Measurements from ENCODE around the gene ADGRB2. TPM values are rescaled to one million over a fixed set of nuclear protein-coding genes. Genes with fewer than 3 reads are reported as not detected.

ADGRB2 gene
- polyA plus RNA-seq, 1 experiment, result 9.2 TPM

- ChIA-PET POLR2A (no interaction called here), CTCF (interaction anchor here (2.7 kb wide), 1 partner anchor 15 kb away, joined by 11 read pairs; no protein-coding TSS in a partner anchor)
- Histone ChIP-seq H3K27me3 (ENCODE audit: control insufficient read depth, insufficient read depth, low read length) (no peaks in the 10 kb centered on the region), H3K36me3 (ENCODE audit: control insufficient read depth, insufficient read depth, low read length) (peaks cover 2% of the 10 kb centered on the region; the same call in 1 of the 2 replicates), H3K4me3 (ENCODE audit: low read depth, low read length) (no peak overlapping the region)
- no peak for TF ChIP-seq CTCF (IDR thresholded peaks at IDR 0.05; ENCODE audit: insufficient read depth, low read depth, low read length)
- no peak for DNase-seq (ENCODE audit: low read depth)
Observed at GRCh38 chr1:31730336-31731048, 33.6 kb downstream of the ADGRB2 start.

- ChIA-PET CTCF (interaction anchor here (2.4 kb wide), 1 partner anchor 12 kb away, joined by 14 read pairs; no protein-coding TSS in a partner anchor), POLR2A (no interaction called here)
- Histone ChIP-seq H3K27me3 (ENCODE audit: control insufficient read depth, insufficient read depth, low read length) (no peaks in the 10 kb centered on the region), H3K36me3 (ENCODE audit: control insufficient read depth, insufficient read depth, low read length) (peaks cover 4% of the 10 kb centered on the region), H3K4me3 (ENCODE audit: low read depth, low read length) (no peak overlapping the region)
- no peak for TF ChIP-seq CTCF (IDR thresholded peaks at IDR 0.05; ENCODE audit: insufficient read depth, low read depth, low read length)
- no peak for DNase-seq (ENCODE audit: low read depth)
Observed at GRCh38 chr1:31727849-31728248, 36.3 kb downstream of the ADGRB2 start.

GRCh38 chr1:31727195-31727594 is 36.9 kb downstream of the ADGRB2 start:
- DNase-seq (ENCODE audit: low read depth), result no peak
- TF ChIP-seq CTCF (IDR thresholded peaks at IDR 0.05; ENCODE audit: insufficient read depth, low read depth, low read length), result no peak
- Histone ChIP-seq H3K27me3 (ENCODE audit: control insufficient read depth, insufficient read depth, low read length) (peaks cover 1% of the 10 kb centered on the region; the same call in 1 of the 2 replicates), H3K4me3 (ENCODE audit: low read depth, low read length) (no peak overlapping the region), H3K36me3 (ENCODE audit: control insufficient read depth, insufficient read depth, low read length) (peaks cover 3% of the 10 kb centered on the region)
- POLR2A ChIA-PET, result no interaction called here
- CTCF ChIA-PET, result interaction anchor here (2.3 to 3.4 kb wide), 2 partner anchors 11 to 18 kb away, joined by 9 to 29 read pairs; no protein-coding TSS in a partner anchor

- TF ChIP-seq CTCF (IDR thresholded peaks at IDR 0.05; ENCODE audit: insufficient read depth, low read depth, low read length), result no peak
- CTCF ChIA-PET, result interaction anchor here (2.3 to 3.4 kb wide), 2 partner anchors 11 to 19 kb away, joined by 9 to 29 read pairs; no protein-coding TSS in a partner anchor
Observed at GRCh38 chr1:31726715-31727114, 37.4 kb downstream of the ADGRB2 start.

GRCh38 chr1:31725777-31726535 is 38.2 kb downstream of the ADGRB2 start:
- POLR2A ChIA-PET, result interaction anchor here (0.6 kb wide), 1 partner anchor 21 kb away, joined by 3 read pairs; no protein-coding TSS in a partner anchor

More at GRCh38 chr1:31726715-31727114, 37.4 kb downstream of the ADGRB2 start:
- no peak overlapping the region for H3K4me3 ChIP-seq (ENCODE audit: low read depth, low read length)
- H3K27me3 ChIP-seq (ENCODE audit: control insufficient read depth, insufficient read depth, low read length), result peaks cover 2% of the 10 kb centered on the region; the same call in 1 of the 2 replicates
- POLR2A ChIA-PET, result no interaction called here
- H3K36me3 ChIP-seq (ENCODE audit: control insufficient read depth, insufficient read depth, low read length), result peaks cover 2% of the 10 kb centered on the region
- no peak for DNase-seq (ENCODE audit: low read depth)

More at GRCh38 chr1:31725777-31726535, 38.2 kb downstream of the ADGRB2 start:
- no peak overlapping the region for H3K4me3 ChIP-seq (ENCODE audit: low read depth, low read length)
- no peak for TF ChIP-seq CTCF (IDR thresholded peaks at IDR 0.05; ENCODE audit: insufficient read depth, low read depth, low read length)
- H3K36me3 ChIP-seq (ENCODE audit: control insufficient read depth, insufficient read depth, low read length), result peaks cover 2% of the 10 kb centered on the region
- DNase-seq (ENCODE audit: low read depth), result no peak
- CTCF ChIA-PET, result interaction anchor here (1.1 to 3.4 kb wide), 5 partner anchors 10 to 63 kb away, joined by 3 to 29 read pairs (median 4); no protein-coding TSS in a partner anchor
- H3K27me3 ChIP-seq (ENCODE audit: control insufficient read depth, insufficient read depth, low read length), result peaks cover 3% of the 10 kb centered on the region; the same call in 1 of the 2 replicates

Measured in BJ (cell line).